ENCODE measurements around the gene HELZ2. TPM values are rescaled to one million over a fixed set of nuclear protein-coding genes. Genes with fewer than 3 reads are reported as not detected.

HELZ2 gene
- total and polyA plus RNA-seq, 2 experiments from 2014 or later = 5.2 to 48.9 TPM

GRCh38 chr20:63622732-63623131, 48.7 kb upstream of the HELZ2 start (continued):
- TF ChIP-seq ZNF462 (CRISPR knock-in tag; IDR thresholded peaks at IDR 0.05) (no peak), ZNF114 (CRISPR knock-in tag; IDR thresholded peaks at IDR 0.05) (no peak)

- H3K79me2 ChIP-seq (replicated peaks; ENCODE audit: insufficient read depth) = peaks cover 66% of the 10 kb centered on the region
- ATAC-seq = no peak
- no peaks in the 10 kb centered on the region for H3K27me3 ChIP-seq (ENCODE audit: insufficient read depth)
- H3K4me3 Mint-ChIP-seq = no peak overlapping the region
- H3K9me2 ChIP-seq (ENCODE audit: insufficient read depth) = no peaks in the 10 kb centered on the region
- no peaks in the 10 kb centered on the region for H3F3A ChIP-seq (replicated peaks; ENCODE audit: low read depth)
- peaks cover 12% of the 10 kb centered on the region for H3K27me3 Mint-ChIP-seq (ENCODE audit: insufficient read depth, low read depth, poor library complexity)
- H3K27ac ChIP-seq (ENCODE audit: low read depth) = no peak overlapping the region
- H4K20me1 ChIP-seq (replicated peaks; ENCODE audit: insufficient read depth) = no peaks in the 10 kb centered on the region
- no peaks in the 10 kb centered on the region; the same call in 1 of the 2 replicates for H3K4me1 ChIP-seq (ENCODE audit: insufficient read depth)
- H3K36me3 Mint-ChIP-seq (ENCODE audit: low read depth) = peaks cover 23% of the 10 kb centered on the region
- H3K9me3 Mint-ChIP-seq = no peaks in the 10 kb centered on the region
- H3K36me3 ChIP-seq (ENCODE audit: insufficient read depth) = no peaks in the 10 kb centered on the region
- DNase-seq (ENCODE audit: low spot score) = no peak
- H3K27ac Mint-ChIP-seq = peak overlapping the region; percentile 18; the same call in 1 of the 2 replicates
- no peak overlapping the region for H2AFZ ChIP-seq
- peaks cover 15% of the 10 kb centered on the region for H3K4me1 Mint-ChIP-seq
- H3K4me3 ChIP-seq = no peak overlapping the region
- H3K4me2 ChIP-seq = no peak overlapping the region
- TF ChIP-seq ZNF114 (CRISPR knock-in tag; IDR thresholded peaks at IDR 0.05) (no peak), NANOG (IDR thresholded peaks at IDR 0.05; ENCODE audit: borderline replicate concordance) (no peak), EZH2phosphoT487 (IDR thresholded peaks at IDR 0.05; ENCODE audit: unreplicated experiment) (no peak), STAT1 (IDR thresholded peaks at IDR 0.05; ENCODE audit: unreplicated experiment) (no peak), JUNB (IDR thresholded peaks at IDR 0.05; ENCODE audit: unreplicated experiment) (no peak), ETS1 (IDR thresholded peaks at IDR 0.05) (no peak), CTCF (conservative IDR thresholded peaks at IDR 0.05; ENCODE audit: low read depth in 2 of 2) (no peak)
Observed at GRCh38 chr20:63622096-63622495, 48.1 kb upstream of the HELZ2 start.
